Upper lobe of left lung (tissue), 4 donors: Measurements from ENCODE around the gene PGBD5.

Experiments used
- CTCF ChIP-seq, 6 experiments: fragments of 450-650 bp in 4 of 6; fragments of 200-600 bp in 2 of 6; sonication (generic) in 2 of 6; IDR thresholded peaks; one replicate each; pipeline ENCODE4 v1.5.1; 2016 to 2019; ENCODE audit warnings: antibody characterized with exemption in 6 of 6
- EP300 ChIP-seq, 4 donors: sonication (generic); formaldehyde crosslinking; IDR thresholded peaks; one replicate each; pipeline ENCODE4 v1.5.1; 2017; ENCODE audit warnings: antibody characterized with exemption in 4 of 4, control low read depth in 2 of 4
- POLR2A ChIP-seq, 4 donors: fragments of 450-650 bp; IDR thresholded peaks; one replicate each; pipeline ENCODE4 v1.5.1; 2016 to 2017; ENCODE audit warnings: antibody characterized with exemption in 4 of 4, mild to moderate bottlenecking in 2 of 4
- POLR2AphosphoS5 ChIP-seq, 2 donors: sonication (generic); formaldehyde crosslinking; IDR thresholded peaks; one replicate each; pipeline ENCODE4 v1.5.1; 2017; ENCODE audit warnings: antibody characterized with exemption in 2 of 2

- TF ChIP-seq CTCF (IDR thresholded peaks at IDR 0.05) (no peak), POLR2A (IDR thresholded peaks at IDR 0.05) (no peak), EP300 (IDR thresholded peaks at IDR 0.05) (no peak), POLR2AphosphoS5 (IDR thresholded peaks at IDR 0.05) (no peak)
Observed at GRCh38 chr1:230266456-230266855, 159.7 kb downstream of the PGBD5 start.
